HG03025 (cell line): ENCODE measurements around the gene SCUBE1.

Experiments
- ATAC-seq: cut with Tn5 transposase; IDR thresholded peaks from one replicate; pipeline ENCODE4 v1.9.1; 2021; ENCODE audit warnings: mild to moderate bottlenecking, moderate library complexity; ENCODE audit not compliant: unreplicated experiment, low FRiP score

Gene SCUBE1

DNA sequence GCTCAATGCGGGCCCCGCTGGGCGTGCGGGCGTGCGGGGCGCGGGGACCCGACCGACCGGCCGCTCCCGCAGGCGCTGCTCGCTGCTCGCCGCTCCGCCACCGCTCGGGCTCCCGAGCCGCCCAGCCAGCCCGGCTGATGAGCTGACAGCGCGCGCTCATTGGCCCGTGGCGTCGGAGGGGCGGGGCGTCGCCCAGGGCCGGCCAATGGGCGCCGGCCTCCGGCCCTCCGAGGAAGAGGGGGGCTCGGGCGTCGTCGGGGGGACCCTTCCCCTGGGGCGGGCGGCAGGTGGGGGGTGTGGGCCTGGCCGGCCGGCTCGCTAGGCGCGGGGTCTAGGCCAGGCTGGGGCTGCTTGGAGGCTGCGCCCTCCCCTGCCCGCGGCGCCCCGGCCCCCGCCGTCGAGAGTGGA is at the start of gene SCUBE1:
SCUBE1 (minus strand) TSS at position 111 of the 408 bp plus-strand sequence. CDS start 111 bp downstream, outside the sequence.
- ATAC-seq, result no peak

DNA sequence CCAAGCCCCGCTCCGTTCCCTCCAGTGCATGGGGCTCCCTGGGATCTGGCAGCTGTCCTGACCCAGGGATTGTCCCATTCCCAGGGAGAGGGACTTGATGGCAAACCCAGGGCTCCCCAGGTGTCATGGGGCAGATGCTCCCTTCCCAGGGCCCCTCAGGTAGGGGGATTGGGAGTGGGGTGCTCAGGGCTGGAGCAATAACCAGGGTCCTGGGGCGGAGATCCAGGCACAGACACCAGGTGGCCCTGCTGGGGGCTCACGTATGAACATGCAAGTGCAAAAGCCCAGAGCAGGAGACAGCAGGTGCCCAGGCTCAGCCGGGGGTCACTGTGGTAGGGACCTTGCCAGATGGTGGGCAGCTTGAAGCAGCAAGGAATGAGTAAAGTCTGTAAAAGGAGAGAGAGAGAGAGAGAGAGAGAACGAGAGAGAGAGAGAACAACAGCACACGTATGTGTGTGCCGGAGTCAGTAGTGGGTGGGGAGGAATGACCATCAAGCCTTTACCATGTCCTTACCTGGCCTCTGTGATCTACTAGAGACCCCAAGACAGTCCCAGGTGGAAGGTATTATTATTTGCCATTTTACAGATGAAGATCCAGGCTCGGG is 49.3 kb upstream of the SCUBE1 start:
- ATAC-seq, result no peak

DNA sequence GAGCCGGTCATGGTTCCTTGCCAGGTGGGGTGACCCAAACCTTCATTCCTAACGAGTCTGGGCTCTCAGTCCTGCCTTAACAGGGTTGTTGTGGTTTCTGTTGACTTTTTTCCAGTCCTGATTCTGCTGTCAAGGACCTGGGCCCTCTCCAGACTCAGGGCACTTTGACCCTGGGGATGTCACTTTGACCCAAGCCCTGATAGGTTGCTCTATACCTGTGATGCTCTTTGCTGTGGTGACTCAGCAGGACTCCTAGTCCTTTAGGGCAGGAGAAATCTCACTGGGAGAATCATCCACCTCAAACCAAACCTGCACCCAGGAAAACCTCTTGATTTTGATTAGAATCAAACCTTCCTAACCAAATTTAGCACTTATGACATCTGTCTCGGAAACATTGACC is 48.1 kb upstream of the SCUBE1 start:
- ATAC-seq, result no peak

DNA sequence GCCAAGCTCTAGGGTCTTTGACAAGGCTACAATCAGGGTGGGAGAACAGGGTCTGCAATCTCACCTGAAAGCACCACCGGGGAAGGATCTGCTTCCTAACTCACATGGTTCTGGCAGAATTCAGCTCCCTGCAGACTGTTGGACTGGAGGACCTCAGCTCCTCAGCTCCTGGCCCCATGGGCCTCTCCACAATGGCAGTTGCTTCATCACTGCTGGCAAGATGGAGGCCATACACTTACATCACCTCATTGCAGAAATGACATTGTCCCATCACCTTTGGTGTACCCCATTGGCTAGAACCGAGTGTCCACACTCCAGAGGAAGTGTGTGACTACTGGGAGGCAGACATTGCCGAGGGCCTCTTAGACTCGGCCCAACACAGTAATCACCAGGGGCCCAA is 47.7 kb upstream of the SCUBE1 start:
- no peak for ATAC-seq

DNA sequence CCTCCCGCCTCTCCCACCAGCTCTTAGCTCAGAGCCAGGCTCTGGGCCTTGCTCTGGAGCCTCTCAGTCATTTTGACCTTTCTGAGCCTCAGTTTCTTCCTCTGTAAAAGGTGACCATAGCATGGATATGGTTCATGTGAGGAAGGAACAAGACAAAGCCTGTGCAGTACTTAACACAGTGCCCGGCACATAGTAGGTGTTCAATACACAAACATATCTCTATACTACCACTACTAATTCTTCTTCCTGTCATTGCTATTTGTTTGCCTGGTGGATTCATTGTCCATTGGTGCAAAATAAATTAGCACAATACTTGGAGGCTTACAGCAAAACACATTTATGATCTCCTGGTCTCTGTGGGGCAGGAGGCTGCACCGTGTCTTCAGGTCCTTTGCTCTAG is 47.0 kb upstream of the SCUBE1 start:
- no peak for ATAC-seq

DNA sequence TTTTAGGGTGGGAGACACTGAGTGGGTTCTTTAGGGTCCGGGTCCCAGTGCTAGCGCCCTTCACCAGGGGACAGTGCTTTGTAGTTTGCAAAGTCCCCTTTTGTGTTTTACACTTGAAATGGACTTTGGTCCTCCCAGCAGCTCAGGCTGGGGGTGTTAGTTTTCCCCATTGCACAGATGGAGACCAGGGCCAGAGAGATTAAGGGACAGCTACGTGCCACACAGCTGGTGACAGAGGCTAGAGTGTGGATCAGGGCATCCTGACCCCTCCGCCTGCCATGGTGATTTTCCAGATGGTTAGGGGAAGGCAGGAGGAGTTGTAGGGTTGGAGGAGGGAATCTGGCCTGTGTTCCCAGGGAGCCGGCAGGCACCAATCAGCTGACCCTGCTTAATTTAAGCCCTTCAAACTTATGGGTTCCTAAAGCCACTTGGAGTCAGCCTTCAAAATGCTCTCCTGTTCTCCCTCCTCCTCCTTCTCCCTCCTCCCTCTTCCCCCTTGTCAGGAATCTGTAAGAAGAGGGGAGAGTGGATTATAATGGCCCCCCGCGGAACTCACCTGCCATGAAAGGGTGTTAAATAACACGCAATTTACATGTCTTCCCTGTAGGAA is 46.2 kb upstream of the SCUBE1 start:
- no peak for ATAC-seq

DNA sequence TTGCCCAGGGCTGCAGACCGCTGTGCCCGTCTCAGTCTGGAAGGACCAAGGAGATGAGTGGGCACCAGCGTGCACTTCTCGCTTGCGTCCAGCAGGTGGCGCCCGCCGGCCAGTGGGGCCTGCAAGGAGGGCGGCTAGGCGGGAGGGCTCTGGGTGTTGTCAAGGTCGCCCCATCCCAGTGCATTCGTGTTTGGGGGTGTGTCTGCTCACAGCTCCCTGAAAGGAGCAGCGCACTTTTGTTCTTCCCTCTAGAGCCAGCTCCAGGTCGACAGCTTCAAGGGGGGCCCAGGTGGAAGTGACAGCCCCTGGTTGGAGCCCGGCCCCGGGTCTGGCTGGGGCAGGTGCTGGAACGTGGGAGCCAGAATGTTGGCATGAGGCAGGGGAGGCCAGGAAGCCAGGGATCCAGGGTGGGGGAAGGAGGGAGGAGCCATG is 45.3 kb upstream of the SCUBE1 start:
- no peak for ATAC-seq

DNA sequence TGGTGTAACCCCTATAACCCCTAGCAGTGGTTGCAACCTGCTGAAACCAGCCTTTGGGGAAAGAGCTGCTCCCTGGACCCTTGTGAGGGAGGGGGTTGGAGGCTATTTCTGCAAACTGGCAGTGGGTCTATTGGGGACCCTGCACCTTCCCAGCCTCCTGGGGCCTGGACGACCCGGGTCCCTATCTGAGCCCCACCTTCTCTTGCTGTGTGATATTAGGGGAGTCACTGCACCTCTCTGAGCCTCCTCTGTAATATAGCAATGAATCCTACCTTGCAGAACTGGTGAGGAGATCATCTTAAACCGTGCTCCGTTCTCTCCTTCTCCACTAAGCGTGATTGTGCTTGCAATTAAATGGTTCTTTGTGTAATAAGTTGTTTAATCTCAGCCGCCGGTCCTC is 44.6 kb upstream of the SCUBE1 start:
- no peak for ATAC-seq

DNA sequence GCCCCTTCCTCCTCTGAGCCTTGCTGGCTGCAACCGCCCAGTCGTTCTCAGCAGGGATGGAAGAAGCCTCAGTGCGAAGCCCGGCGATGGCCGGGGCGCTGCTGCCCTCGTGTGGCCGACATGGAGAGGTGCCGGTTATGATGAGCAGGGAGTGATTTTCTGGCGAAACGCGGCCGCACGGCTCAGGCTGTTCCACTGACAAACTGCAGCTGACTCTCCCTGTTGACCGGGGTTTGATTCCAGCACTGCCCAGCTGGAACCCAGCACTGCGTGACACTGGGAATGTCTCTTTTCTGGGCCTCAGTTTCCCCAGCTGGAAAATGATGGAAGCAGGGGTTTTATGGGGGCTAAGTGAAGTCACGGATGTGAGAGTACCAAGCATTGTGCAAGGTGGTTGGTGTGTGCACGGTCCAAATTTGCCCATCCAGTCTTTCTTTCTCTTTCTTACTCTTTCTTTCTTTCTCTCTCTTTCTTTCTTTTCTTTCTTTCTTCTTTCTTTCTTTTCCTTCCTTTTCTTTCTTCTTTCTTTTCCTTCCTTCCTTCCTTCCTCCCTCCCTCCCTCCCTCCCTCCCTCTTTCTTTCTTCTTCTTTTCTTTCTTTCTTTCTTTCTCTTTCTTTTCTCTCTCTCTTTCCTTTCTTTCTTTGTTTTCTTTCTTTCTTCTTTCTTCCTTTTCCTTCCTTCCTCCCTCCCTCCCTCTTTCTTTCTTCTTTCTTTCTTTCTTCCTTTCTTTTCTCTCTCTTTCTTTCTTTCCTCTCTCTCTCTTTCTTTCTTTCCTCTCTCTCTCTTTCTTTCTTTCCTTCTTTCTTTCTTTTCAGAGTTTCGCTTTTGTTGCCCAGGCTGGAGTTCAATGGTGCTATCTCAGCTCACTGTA is 42.8 kb upstream of the SCUBE1 start:
- no peak for ATAC-seq

DNA sequence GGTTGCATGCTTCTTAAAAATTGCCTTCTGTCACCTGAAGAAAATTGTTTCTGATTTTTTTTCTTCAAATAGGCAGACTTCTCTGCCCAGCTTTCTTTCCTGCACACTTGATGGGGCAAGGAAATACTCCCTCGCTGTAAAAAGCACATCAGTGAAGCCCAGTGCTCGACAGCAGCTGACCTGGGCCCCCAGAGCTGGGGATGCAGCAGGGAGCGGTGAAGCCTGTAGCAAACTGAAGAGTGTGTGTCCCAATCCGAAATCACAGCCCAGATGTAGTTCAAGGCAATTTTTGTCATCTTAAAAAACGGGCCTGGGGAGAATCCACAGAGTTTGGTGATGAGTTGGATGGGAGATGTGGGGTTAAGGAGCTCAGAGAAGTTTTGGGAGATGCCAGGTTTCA is 41.7 kb upstream of the SCUBE1 start:
- no peak for ATAC-seq

DNA sequence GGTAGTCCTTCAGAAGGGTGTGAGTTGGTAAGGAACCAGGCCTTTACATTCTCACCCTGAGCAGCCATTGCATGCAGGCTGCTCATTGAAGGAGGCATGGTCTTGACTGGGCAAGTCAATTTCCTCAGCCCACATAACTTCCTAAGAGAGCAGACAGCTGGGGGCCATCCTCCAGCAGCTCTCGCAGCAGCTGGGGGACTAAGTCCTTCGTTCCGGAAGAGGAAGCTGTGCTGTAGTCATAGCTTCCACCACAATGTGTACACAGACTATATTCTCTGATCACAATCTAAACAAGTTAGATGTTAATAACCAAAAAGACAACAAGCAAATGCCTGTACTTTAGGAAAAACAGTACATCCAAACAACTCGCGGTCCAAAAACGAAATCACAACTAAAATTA is 38.5 kb upstream of the SCUBE1 start:
- ATAC-seq, result no peak

DNA sequence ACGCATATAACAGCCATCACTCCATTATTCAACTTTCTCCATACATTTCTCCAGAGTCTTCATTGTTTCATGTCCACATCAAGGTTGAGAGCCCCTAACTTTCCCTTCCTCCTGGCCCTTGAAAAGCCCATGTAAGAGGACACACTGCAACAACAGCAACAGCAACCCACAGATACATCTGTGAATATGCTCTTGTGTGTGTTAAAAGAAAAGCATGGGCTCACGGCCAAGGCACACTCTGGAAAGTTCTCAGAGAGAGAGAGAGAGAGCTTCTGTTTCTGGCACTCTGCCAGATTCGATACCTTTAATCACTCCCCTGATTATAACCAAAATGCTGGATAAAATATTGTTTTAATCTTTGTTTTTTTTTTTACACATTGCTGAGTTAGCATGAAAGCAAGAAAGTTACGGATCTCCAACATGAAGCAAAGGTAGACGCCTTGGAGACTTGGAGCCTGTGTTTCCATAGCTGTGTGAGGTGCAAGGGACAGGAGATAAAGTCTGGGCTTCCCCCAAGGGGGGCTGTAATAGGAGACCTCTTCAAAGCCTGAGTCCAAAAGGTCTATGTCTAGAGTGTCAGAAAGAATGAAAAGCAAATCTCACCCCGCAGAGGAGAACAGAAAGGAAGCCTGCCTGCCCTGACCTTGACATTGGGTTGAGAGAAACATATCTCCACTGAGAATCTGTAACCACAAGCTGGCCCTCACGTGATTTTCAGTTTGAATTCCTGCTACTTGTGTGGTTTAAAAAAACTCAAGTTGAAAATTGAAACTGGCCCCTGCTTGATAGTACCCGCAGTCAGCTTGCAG is 34.9 kb upstream of the SCUBE1 start:
- ATAC-seq, result peak; percentile 69

DNA sequence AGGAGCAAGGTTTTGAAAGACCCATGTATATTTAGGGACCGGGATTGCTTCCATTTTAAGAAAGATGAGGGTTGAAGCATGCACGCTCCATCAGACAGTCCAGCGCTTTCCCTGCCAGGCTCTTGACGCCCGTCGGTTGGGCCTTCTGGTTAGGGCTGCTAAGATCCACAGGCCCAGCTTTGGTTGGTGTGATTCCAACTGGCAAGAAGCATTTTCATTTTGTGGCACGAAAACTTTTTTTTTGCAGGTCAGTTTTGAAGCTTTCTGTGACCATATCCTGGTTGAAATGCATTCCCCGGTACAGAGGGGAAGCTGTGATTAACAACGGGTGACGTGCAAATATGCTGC is 34.4 kb upstream of the SCUBE1 start:
- ATAC-seq, result no peak

DNA sequence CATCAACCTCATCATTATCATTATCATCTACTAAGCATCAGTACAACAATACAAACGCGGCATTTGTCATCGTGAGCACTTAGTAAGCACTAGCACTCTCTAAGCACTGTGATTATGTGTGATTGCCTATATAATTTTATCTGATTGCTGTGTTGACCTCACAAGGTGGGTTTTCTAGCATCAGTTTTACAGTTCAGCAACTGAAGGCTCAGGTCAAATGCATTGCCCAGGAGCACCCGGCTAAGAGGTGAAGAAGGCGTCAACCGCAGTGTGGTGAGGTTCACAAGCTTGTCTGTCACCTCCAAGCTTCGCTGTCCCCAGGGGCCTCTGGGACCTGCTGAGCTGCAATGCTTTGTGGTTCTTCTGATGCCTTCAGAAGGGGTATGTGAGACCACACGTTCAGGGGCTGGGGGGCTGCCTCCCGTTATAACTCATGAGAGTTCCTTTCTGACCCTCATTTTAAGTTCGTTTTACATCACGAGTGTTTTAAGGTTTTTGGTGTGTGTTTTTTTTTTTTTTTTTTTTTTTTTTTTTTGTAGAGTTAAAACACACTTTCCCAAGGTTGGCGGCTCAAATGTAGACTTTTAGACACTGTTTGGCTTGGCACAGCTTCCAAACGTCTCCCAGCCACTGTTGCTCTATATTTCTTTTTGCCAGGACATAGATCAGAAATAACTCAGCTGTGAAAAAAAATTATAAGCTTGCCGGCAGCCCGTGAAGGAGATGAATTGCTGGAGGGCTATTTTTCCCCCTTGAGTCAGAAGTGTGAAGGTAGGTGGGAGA is 33.8 kb upstream of the SCUBE1 start:
- no peak for ATAC-seq

DNA sequence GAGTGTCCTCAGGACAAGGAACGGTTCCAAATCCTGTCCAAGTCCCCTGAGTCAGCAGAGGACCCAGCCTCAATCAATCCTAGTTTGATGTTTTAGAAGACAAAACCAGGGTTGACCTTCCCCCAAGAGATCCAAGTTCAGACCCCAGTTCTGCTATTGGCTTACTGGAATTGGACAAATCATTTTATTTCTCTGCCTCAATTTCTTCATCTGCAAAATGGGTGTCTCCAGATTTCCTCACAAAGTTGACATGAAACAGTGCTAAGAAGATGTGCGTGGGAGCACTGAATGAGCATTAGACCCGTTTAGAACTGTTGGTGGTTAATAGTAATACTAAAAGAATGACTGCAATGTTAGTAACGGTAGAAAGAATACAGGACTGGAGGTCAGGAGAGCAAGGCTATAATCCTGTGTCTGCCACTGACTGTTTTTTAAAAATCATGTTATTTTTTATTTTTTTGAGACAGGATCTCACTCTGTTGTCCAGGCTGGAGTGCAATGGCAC is 32.8 kb upstream of the SCUBE1 start:
- no peak for ATAC-seq

DNA sequence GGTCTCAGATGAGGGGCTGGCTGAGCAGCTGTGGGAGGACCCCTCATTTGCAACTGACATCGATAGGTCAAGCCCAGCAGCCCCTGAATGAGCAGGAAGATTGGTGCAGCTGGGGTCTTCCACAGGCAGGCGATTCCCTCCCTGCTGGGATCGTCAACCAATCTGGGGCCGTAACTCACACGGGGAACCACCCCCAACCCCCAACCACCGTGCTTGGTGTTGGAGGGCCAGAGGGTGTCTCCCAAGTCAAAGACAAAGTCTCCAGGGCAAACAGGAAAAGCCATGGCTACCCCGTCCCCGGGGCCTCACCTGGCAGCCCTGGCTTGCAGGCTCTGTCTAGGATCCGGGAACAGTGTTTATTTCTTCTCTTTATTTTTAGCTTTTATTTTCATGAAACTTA is 26.9 kb upstream of the SCUBE1 start:
- ATAC-seq, result no peak

DNA sequence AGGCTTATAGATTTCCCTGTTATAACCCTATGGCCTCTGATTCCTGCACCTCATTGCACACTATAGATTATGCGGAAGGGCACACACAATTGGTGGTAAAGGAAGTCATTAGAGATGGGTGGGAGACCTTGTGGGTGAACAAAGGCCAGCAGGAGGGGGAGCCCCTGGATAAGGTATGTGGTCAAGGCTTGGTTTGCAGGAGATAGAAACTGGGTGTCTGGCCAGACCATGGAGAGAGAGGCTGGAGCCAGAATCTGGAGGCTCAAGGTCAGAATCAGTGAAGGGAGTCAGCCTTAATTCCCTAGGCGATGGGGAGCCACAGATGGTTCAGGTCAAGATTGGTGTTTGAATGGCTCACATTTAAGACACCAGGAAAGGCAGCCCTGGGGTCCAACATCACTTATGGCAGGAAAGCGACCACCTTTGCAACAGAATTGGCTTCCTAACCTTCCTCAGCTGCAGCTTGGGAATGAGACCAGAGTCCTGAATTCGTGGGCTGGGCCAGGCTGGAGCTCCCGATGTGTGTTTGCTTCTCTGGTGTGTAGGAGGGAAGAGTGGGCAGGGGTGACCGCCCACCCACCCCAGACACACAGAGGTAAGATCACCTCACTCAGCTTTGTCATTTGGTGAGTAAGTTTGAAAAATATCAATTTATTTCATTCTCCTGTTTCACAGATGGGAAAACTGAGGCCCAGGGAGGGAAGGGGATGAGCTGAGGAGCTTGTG is 22.7 kb upstream of the SCUBE1 start:
- ATAC-seq, result no peak

DNA sequence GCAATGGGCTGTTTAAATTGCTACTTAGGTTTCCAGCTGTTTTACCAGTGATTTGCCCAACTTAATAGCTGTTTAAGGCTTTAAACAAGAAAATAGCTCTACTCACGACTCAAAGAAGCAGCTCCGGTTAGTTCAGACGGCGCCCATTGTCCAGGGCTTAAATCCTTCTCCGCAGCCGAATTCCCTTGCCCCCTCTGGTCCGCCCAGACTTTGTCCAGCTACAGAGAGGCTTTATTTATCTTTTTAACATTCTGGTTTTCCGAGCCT is 20.9 kb upstream of the SCUBE1 start:
- no peak for ATAC-seq

DNA sequence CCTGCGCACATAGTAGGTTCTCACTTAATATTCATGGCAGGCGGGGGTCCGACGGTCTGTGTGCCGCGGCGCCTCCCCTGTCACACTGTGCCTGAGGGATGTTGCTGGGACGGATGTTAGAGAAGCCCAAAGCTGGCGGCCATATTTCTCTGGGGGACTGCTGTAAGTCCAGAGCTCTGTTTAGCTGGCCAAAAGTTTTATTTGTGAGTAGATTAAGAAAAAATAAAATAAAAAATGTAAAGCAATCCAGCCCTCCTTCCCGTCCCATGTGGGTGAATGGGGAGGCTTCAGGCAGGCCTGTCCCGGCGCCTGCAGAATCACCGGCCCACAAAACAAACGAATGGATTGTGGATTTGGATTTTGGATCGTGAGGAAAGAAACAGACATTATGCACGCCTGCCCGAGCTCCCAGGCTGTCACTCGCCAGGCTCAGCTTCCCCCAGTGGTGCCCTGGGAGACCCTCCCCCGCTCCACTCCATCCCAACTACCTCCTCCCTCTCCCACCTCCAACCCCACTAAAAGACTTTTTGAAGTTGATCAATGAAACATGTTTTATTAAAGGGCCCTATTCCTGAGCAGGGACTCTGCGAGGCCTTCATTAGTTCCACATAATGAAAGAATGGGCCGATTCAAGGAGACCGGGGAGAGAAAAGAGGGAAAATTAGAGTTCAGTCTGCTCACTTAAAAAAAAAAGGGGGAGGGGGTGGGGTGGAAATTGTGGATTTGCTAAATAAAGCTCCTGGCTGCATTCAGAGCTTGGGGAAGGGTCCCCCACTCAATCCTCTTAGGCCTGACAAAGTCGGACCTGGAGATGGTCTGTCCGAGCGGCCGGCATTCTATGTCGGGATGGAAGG is 20.4 kb upstream of the SCUBE1 start:
- no peak for ATAC-seq
